GM12892 (cell line): ENCODE data around the gene C6orf132.

ENCODE experiments used
- POLR2A ChIP-seq: IDR thresholded peaks from 2 replicates; pipeline ENCODE4 v1.6.1; 2011; ENCODE audit warnings: low read depth, low read length, control low read depth
- POLR2AphosphoS5 ChIP-seq: IDR thresholded peaks from 2 replicates; pipeline ENCODE4 v1.6.1; 2011; ENCODE audit warnings: low read depth, low read length, control low read depth
- TAF1 ChIP-seq: IDR thresholded peaks from 2 replicates; pipeline ENCODE4 v1.6.1; 2011; ENCODE audit warnings: low read depth, mild to moderate bottlenecking, control low read depth, low read length, borderline replicate concordance

- TF ChIP-seq POLR2A (no peak), POLR2AphosphoS5 (no peak), TAF1 (no peak)
These were observed 13.1 kb downstream of the C6orf132 start for GRCh38 chr6:42129360-42129676.
